Tibial artery (tissue), 4 donors: ENCODE results near the gene LPP.

Source experiments
- DNase-seq, 2 donors: peaks; one replicate each; pipeline ENCODE4 v3.0.0-alpha.2; 2019
- H3K27ac ChIP-seq, 2 donors: fragments of 200-600 bp; sonication (generic) in 1 of 2; 1 replicate in 1 of 2; 2 replicates in 1 of 2; pipeline ENCODE4 v1.5.1; 2018 to 2019; ENCODE audit warnings: mild to moderate bottlenecking in 1 of 2
- H3K27me3 ChIP-seq, 2 donors: fragments of 200-600 bp; sonication (generic) in 1 of 2; one replicate each; pipeline versions ENCODE4 v1.5.1 to v1.6.0; 2016 to 2019
- H3K36me3 ChIP-seq, 3 donors: fragments of 200-600 bp; sonication (generic) in 2 of 3; one replicate each; pipeline ENCODE4 v1.5.1; 2016 to 2019; ENCODE audit warnings: mild to moderate bottlenecking in 2 of 3
- H3K4me1 ChIP-seq, 4 donors: fragments of 200-600 bp; sonication (generic) in 2 of 4; 1 replicate in 3 of 4; 2 replicates in 1 of 4; pipeline ENCODE4 v1.5.1; 2016 to 2019
- H3K4me3 ChIP-seq, 2 donors: fragments of 200-600 bp; sonication (generic) in 1 of 2; 1 replicate in 1 of 2; 2 replicates in 1 of 2; pipeline ENCODE4 v1.5.1; 2018 to 2019; ENCODE audit warnings: mild to moderate bottlenecking in 2 of 2
- H3K9me3 ChIP-seq, 3 donors: fragments of 200-600 bp; sonication (generic) in 1 of 3; one replicate each; pipeline ENCODE4 v1.5.1; 2016 to 2019
- CTCF ChIP-seq, 2 experiments: fragments of 200-600 bp in 1 of 2; fragments of 450-650 bp in 1 of 2; IDR thresholded peaks; one replicate each; pipeline ENCODE4 v1.5.1; 2017 to 2019; ENCODE audit warnings: antibody characterized with exemption in 2 of 2, mild to moderate bottlenecking in 1 of 2, moderate library complexity in 1 of 2
- intact Hi-C: fragments of 100-400 bp; cut with DNase I; formaldehyde crosslinking; loops from one replicate; pipeline ENCODE4 v1.15.0; 2023; ENCODE audit warnings: low total_unique reads

Gene LPP

GRCh38 chr3:188391592-188391991 is 237.6 kb downstream of the LPP start:
- Histone ChIP-seq H3K27me3 (no peaks in the 10 kb centered on the region), H3K27ac (peak overlapping the region in 1 of 2 donors; percentile 60), H3K4me3 (no peak overlapping the region), H3K9me3 (no peaks in the 10 kb centered on the region), H3K36me3 (no peaks in the 10 kb centered on the region), H3K4me1 (peaks cover 0 to 100% (median 62%) of the 10 kb centered on the region in 4 donors)
- TF ChIP-seq CTCF (IDR thresholded peaks at IDR 0.05) = no peak
- intact Hi-C loops = no loop called here
- DNase-seq = no peak

GRCh38 chr3:188392076-188392475 is 238.1 kb downstream of the LPP start:
- no peaks in the 10 kb centered on the region for H3K9me3 ChIP-seq
- H3K4me3 ChIP-seq = no peak overlapping the region
- intact Hi-C loops = no loop called here
- no peak for TF ChIP-seq CTCF (IDR thresholded peaks at IDR 0.05)
- no peaks in the 10 kb centered on the region for H3K27me3 ChIP-seq
- peak overlapping the region in 1 of 2 donors; percentile 60 for H3K27ac ChIP-seq
- DNase-seq = no peak
- no peaks in the 10 kb centered on the region for H3K36me3 ChIP-seq
- peaks cover 0 to 100% (median 59%) of the 10 kb centered on the region in 4 donors for H3K4me1 ChIP-seq

GRCh38 chr3:188394623-188395022 is 240.7 kb downstream of the LPP start:
- H3K27me3 ChIP-seq = no peaks in the 10 kb centered on the region
- TF ChIP-seq CTCF (IDR thresholded peaks at IDR 0.05) = no peak
- no peak for DNase-seq
- H3K4me3 ChIP-seq = no peak overlapping the region
- H3K9me3 ChIP-seq = no peaks in the 10 kb centered on the region
- peaks cover 0 to 100% (median 48%) of the 10 kb centered on the region in 4 donors for H3K4me1 ChIP-seq
- H3K27ac ChIP-seq = peak overlapping the region in 1 of 2 donors; percentile 44
- intact Hi-C loops = no loop called here
- no peaks in the 10 kb centered on the region for H3K36me3 ChIP-seq

GRCh38 chr3:188396251-188396650 is 242.3 kb downstream of the LPP start:
- DNase-seq = no peak
- Histone ChIP-seq H3K27ac (peak overlapping the region in 1 of 2 donors; percentile 44), H3K4me3 (no peak overlapping the region), H3K27me3 (no peaks in the 10 kb centered on the region), H3K9me3 (no peaks in the 10 kb centered on the region), H3K36me3 (no peaks in the 10 kb centered on the region), H3K4me1 (peaks cover 0 to 100% (median 44%) of the 10 kb centered on the region in 4 donors)
- intact Hi-C loops = no loop called here
- TF ChIP-seq CTCF (IDR thresholded peaks at IDR 0.05) = no peak

- H3K4me1 ChIP-seq = peaks cover 0 to 100% (median 44%) of the 10 kb centered on the region in 4 donors
- no peaks in the 10 kb centered on the region for H3K36me3 ChIP-seq
- no peak for DNase-seq
- H3K4me3 ChIP-seq = no peak overlapping the region
- H3K27me3 ChIP-seq = no peaks in the 10 kb centered on the region
- no peaks in the 10 kb centered on the region for H3K9me3 ChIP-seq
- peak overlapping the region in 1 of 2 donors; percentile 44 for H3K27ac ChIP-seq
- intact Hi-C loops = no loop called here
- no peak for TF ChIP-seq CTCF (IDR thresholded peaks at IDR 0.05)
Observed at GRCh38 chr3:188396900-188397299, 242.9 kb downstream of the LPP start.
